Measurements from ENCODE around the gene SMIM22. TPM values are rescaled to one million over a fixed set of nuclear protein-coding genes. Genes with fewer than 3 reads are reported as not detected.

Gene SMIM22
- total and polyA plus RNA-seq, 2 of the 8 experiments (the other 6 are each of a cell fraction or from before 2014, with no cell fraction given), result not detected

- H3K79me2 ChIP-seq (ENCODE audit: control insufficient read depth in 1 of 2, insufficient read depth in 2 of 2, low read length in 2 of 2), result 0 out of 4 replicates have a peak, but pooled peaks cover 0 to 4% of the 10 kb centered on the region in 2 experiments
- H2BK15ac ChIP-seq (ENCODE audit: low read length), result no peak overlapping the region
- no peak overlapping the region for H3K23ac ChIP-seq (ENCODE audit: insufficient read length)
- no peak overlapping the region for H3K4ac ChIP-seq (replicated peaks; ENCODE audit: insufficient read length, low read depth, low read length)
- H4K91ac ChIP-seq (replicated peaks; ENCODE audit: insufficient read length, low read length), result no peak overlapping the region
- H3K23me2 ChIP-seq (ENCODE audit: low read depth, low read length), result no peaks in the 10 kb centered on the region
- H2BK5ac ChIP-seq (ENCODE audit: low read depth, low read length), result no peak overlapping the region
- CTCF ChIA-PET (ENCODE audit: partially characterized antibody), result interaction anchor here (0.7 kb wide), 1 partner anchor 10 kb away, joined by 4 read pairs; no protein-coding TSS in a partner anchor
- FAIRE-seq (no peak), DNase-seq (ENCODE audit: low read depth in 1 of 2, low spot score in 2 of 2) (no peak)
- H2BK12ac ChIP-seq (ENCODE audit: low read depth, low read length), result no peak overlapping the region
- H3K27me3 ChIP-seq (replicated peaks in 1 of 4; ENCODE audit: control insufficient read depth in 3 of 4, extremely low read depth in 1 of 4, insufficient read depth in 3 of 4, low read length in 3 of 4), result no peaks in the 10 kb centered on the region
- H3K56ac ChIP-seq (replicated peaks; ENCODE audit: insufficient read length, low read depth, low read length), result no peak overlapping the region
- H4K8ac ChIP-seq (ENCODE audit: extremely low read depth, insufficient read depth, low read length), result no peak overlapping the region
- H4K20me1 ChIP-seq (replicated peaks in 1 of 2; ENCODE audit: control insufficient read depth in 1 of 2, insufficient read depth in 2 of 2, low read length in 2 of 2), result peaks cover 2% of the 10 kb centered on the region in 2 experiments
- no peak overlapping the region for H3K18ac ChIP-seq (ENCODE audit: extremely low read depth, low read length)
- no peak overlapping the region for H3K9ac ChIP-seq (replicated peaks in 1 of 4; ENCODE audit: extremely low read depth in 1 of 4, low read depth in 3 of 4, low read length in 3 of 4)
- H2BK20ac ChIP-seq (ENCODE audit: low read length), result no peak overlapping the region
- H3K9me3 ChIP-seq (ENCODE audit: insufficient read depth in 2 of 2, low read depth in 1 of 2, low read length in 1 of 2), result no peaks in the 10 kb centered on the region
- H3K14ac ChIP-seq (ENCODE audit: insufficient read length), result no peak overlapping the region
- peaks cover 4% of the 10 kb centered on the region; the same call in 1 of the 2 replicates for H3K79me1 ChIP-seq (ENCODE audit: low read depth, low read length)
- no peak overlapping the region for H3K27ac ChIP-seq (ENCODE audit: low read depth, low read length)
- WGBS, 2 experiments (ENCODE audit: extremely low coverage in 1 of 2, insufficient coverage in 1 of 2, insufficient read length in 1 of 2, insufficient replicate concordance in 2 of 2, low coverage in 1 of 2, low lambda C conversion rate in 2 of 2, missing lambda C conversion rate in 1 of 2), result 88% methylated on average over 6 of the region's 6 CpGs; no CpG with 5 or more reads in 1 of the 2 experiments
- no peak overlapping the region for H2BK120ac ChIP-seq (replicated peaks; ENCODE audit: low read depth, low read length)
- H3K4me1 ChIP-seq (replicated peaks in 1 of 4; ENCODE audit: control insufficient read depth in 3 of 4, insufficient read depth in 4 of 4, low read length in 3 of 4), result no peaks in the 10 kb centered on the region
- no peak overlapping the region for H4K5ac ChIP-seq (ENCODE audit: insufficient read length, low read depth, low read length)
- peaks cover 23 to 70% (median 43%) of the 10 kb centered on the region in 4 experiments for H3K36me3 ChIP-seq (ENCODE audit: control insufficient read depth in 2 of 4, insufficient read depth in 4 of 4, low read length in 3 of 4)
- TF ChIP-seq SIRT6 (IDR thresholded peaks at IDR 0.05; ENCODE audit: low read length) (no peak), TAF1 (IDR thresholded peaks at IDR 0.05; ENCODE audit: low read depth, low read length) (no peak), MAFK (IDR thresholded peaks at IDR 0.05; ENCODE audit: low read depth, low read length) (no peak)
- no peak overlapping the region for H2AK5ac ChIP-seq (ENCODE audit: low read depth, low read length)
- no peak overlapping the region for H3K4me3 ChIP-seq (ENCODE audit: extremely low read depth in 1 of 4, insufficient read depth in 2 of 4, low read depth in 3 of 4, low read length in 4 of 4)
- H2AFZ ChIP-seq (ENCODE audit: low read length), result no peak overlapping the region
- POLR2A ChIA-PET (ENCODE audit: partially characterized antibody), result no interaction called here
- no peak overlapping the region for H3K4me2 ChIP-seq (ENCODE audit: insufficient read depth in 1 of 2, low read depth in 2 of 2, low read length in 2 of 2)
Measured at GRCh38 chr16:4832698-4833343, 37.7 kb downstream of the SMIM22 start.

All from H1 (cell line).